Measurements from ENCODE around the gene IGF2BP2.

Gene IGF2BP2

DNA sequence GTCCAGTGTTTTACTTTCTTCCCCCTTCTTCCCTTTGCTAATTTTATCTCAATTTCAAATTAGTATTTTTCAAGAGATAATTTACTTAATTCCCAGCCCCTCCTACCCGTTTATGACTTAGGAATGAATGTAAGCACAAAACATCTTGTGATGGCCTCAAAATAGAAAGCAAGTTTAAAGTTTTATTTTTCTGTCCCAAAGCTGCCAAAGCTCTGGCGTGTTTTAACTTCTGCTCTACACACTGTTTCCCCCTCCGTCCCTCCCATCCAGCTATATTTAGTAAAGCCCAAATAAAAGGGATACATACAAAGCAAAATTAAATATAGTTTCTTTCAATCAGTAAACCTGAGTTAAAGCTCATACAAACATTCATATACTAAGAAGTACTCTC lies 59.9 kb downstream of the IGF2BP2 start:
- no peak for DNase-seq (ENCODE audit: low read depth)

DNA sequence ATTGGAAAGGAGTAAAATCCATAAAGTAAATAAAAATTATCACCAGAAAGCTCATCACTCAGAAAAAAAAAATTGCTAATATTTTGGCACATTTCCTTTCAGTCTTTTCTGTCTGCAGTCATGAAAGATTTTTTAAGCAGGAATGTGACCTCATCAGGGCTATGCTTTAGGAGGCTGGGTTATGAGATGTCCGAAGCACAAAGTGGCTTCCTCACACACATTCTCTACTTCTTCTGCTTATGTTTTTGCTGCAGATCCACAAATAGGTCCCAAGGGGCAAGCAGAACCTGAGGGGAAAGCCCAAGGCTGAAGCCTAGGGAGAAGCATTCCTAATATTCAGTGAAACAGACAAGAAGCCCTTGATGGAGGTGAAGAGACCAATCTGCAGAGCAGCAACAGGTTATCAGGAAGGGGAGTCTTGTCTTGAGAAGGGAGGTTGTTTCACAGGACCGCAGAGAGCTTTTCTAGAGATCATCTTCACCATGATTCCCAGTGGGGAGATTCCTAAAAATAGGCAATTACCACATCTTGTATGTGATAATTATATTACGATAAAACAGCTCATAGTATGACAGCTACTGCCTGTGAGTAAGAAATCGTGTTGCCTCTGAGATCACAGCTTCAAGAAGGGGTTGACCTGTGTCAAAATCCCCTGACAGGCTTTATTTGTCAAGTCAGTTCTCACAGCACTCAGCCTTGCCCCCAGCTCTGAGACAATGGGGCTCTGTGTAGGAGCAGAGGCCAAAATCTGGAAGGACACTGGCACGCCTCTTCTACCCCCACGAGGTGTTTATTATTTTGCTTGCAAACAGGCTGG lies 60.5 kb downstream of the IGF2BP2 start:
- peak; percentile 84 for DNase-seq (ENCODE audit: low read depth)

DNA sequence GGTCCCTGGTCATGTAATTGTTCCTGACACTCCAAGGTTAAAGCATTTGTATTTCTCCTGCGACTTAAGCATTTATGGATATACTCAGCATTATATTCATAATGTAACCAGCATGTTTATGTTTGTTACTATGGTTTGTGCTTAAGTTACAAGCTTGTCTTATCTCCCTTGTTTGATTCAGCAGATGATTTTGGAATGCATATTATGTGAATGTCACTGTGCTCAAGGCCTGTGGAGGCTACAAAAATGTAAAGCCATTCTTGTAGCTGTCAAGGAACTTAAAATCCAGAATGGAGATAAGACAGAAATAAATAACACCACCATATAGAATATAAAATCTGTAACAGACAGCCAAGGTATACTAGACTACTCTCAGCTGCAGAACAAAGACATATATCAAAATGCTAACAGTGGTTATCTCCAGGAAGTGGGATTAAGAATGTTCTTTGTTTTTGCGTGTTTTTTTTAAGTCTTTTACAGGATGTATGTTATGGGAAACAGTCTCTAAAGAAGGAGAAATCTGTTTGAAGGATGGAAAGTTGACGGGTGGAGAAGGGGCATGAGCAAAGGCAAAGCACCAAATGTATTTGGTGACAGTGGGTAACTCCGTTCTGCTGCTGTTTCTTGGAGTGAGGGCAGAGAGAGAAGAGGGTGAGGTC lies 61.4 kb downstream of the IGF2BP2 start:
- peak; percentile 74 for DNase-seq (ENCODE audit: low read depth)

GRCh38 chr3:185760550-185760949 lies 64.3 kb downstream of the IGF2BP2 start:
- no peak for DNase-seq (ENCODE audit: low read depth)

DNA sequence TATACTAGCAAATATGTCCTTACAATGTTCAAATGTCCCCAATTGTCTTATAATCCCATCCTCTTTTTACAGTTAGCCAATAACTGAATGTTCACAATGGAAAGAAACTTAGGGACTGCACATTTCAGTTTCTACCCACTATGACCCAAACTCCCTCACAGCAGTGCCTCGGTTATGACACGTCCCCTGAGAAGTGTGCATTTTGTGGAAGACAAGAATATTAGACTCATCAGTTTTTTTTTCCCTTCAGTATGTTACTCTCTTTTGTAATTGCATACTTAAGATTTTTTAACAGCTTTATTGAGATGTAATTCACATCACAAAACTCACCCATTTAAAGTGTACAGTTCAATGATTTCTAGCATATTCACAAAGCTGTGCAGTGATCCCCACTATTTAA lies 64.8 kb downstream of the IGF2BP2 start:
- DNase-seq (ENCODE audit: low read depth): no peak

- peak; percentile 38 for DNase-seq (ENCODE audit: low read depth)
These were observed 65.3 kb downstream of the IGF2BP2 start for GRCh38 chr3:185759512-185759911.

DNA sequence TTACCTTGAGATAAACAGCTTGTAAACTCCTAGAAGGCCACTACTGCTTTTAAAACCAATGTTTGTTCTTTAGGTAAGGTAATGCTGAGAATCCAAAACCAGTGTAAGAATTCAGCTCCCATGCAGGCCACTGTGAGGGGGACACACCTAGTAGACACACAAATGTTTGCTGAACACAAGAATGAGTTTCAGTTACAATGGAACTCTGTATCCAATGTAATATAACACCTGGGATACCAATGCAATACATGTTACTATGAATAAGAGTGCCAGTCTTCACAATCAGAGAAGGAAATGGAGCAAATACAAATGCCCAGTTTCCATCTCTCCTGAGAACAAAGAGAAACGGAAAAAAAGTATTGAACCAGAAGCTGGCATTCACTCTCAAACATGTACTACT lies 65.9 kb downstream of the IGF2BP2 start:
- DNase-seq (ENCODE audit: low read depth): no peak

DNA sequence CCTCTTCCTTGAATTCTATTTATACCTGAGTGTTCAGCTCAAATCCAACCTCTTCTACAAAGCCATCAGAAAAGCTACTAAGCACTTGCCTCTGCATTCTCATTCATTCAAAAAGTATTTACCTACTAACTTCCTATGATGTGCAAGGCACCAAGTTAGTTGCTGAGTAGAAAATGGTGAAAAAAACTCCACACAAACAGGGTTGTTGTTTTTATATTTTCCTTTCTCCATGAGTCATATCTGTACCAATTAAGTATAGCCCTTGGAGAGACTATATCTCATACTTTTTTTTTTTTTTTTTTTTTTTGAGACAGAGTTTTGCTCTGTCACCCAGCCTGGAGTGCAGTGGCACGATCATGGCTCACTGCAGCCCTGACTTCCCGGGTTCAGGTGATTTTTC lies 67.7 kb downstream of the IGF2BP2 start:
- no peak for DNase-seq (ENCODE audit: low read depth)

GRCh38 chr3:185756477-185756876 lies 68.4 kb downstream of the IGF2BP2 start:
- no peak for DNase-seq (ENCODE audit: low read depth)

DNA sequence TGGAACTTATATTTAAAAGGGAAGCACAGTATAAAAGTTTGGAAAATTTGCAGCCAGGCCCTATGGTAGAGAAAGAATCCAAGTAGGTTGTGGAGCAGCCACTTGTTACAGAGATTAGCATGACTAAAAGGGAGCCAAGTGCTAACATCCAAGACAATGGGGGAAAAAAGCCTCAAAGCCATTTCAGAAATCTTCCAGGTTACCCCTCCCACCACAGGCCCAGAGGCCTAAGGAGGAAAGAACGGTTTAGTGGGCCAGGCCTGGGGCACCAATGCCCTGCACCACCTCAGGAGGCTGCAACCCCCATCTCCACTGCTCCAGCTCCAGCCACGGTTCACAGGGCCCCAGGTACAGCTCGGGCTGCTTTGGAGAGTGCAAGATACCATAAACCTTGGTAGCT lies 69.9 kb downstream of the IGF2BP2 start:
- DNase-seq (ENCODE audit: low read depth): no peak

DNA sequence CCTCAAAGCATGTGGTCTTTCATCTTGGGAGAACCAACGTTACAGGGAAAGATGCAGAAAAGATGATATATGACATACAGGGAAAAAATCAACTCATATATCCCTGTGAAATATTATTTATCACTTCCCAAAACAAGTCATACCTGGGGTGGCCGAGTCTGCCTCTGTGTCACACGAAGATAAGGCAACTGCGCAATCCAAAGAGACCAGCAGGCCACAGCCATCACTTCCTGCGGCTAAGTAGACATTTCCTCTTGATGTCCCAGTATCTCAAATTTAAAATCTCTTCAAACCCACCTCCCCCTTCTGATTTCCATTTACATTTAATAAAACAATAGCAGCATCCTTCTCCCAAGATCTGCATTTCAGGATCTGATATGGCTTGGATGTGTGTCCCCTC lies 71.5 kb downstream of the IGF2BP2 start:
- no peak for DNase-seq (ENCODE audit: low read depth)

DNA sequence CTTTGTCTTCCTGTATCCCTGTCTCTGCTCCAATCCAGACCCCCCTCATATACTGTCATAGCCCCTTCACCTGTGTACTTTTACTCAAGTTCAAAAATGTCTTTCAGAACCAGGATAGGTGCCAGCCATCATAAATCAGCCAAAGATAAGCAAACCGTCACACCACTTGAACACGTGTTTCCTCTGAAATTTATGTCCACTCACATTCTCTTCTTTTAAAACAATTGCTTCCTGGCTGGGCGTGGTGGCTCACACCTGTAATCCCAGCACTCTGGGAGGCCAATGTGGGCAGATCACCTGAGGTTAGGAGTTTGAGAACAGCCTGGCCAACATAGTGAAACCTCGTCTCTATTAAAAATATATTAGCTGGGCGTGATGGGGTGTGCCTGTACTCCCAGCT lies 74.1 kb downstream of the IGF2BP2 start:
- no peak for DNase-seq (ENCODE audit: low read depth)

- DNase-seq (ENCODE audit: low read depth): no peak
These were observed 74.8 kb downstream of the IGF2BP2 start for GRCh38 chr3:185750015-185750414.

DNA sequence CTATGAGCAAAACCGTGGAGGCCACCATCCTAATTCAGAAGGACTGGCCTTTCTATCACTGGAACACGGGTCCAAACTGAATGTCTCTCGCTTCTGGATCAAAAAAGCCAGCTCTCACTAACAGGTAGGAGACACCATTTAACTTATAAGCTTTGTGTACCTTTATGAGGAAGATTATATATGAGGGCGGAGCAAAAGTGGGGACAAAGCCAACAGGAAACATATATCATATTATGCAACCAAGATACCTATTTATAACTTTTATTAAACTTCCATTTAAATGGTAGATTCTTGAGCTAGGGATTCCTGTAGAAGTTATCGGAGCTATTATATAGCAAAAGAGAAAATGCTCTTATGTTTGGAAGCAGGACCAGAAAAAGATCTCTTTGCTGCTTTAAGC lies 78.4 kb downstream of the IGF2BP2 start:
- DNase-seq (ENCODE audit: low read depth): no peak

GRCh38 chr3:185744997-185745843 lies 79.6 kb downstream of the IGF2BP2 start:
- peak; percentile 96 for DNase-seq (ENCODE audit: low read depth)

DNA sequence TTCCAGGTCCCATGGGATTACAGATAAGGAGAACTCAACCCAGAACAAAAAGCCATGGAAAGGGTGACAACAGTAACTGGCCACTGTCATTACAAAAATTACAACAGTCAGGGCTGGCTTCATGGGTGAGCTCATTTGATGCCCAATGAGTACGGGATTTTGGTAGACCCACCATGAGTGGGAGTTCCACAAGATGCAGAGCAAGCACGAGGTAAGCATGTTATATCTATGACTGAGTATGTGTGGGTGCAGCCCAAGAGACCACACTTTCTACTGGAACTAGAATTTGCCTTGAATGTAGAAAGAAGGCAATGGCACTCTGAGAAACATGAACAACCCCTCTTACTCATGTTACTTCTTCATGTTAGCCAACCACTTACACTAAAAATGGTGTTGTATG lies 83.3 kb downstream of the IGF2BP2 start:
- DNase-seq (ENCODE audit: low read depth): no peak

GRCh38 chr3:185740133-185740532 lies 84.7 kb downstream of the IGF2BP2 start:
- no peak for DNase-seq (ENCODE audit: low read depth)

DNA sequence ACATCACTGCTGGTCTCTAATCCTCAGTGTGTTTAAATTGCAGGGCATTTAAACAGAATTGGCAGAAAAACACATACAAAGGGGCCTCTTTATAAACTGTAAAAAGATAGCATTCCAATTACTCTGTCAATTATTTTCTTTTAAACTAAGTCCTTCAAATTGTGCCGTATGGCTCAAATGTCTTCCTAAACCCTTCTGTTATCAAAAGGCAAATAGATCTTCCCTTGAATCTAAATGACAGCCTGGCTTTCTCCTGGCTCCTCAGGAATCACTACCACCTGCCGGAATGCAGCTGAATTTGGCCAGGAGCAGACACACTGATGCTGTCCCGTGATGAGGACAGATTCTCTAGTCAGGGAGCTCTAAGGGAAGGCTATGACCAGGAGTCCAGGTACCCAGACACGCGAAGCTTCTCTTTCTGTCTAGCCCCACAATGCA lies 85.6 kb downstream of the IGF2BP2 start:
- no peak for DNase-seq (ENCODE audit: low read depth)

GRCh38 chr3:185737740-185738680 lies 86.8 kb downstream of the IGF2BP2 start:
- no peak for DNase-seq (ENCODE audit: low read depth)

DNA sequence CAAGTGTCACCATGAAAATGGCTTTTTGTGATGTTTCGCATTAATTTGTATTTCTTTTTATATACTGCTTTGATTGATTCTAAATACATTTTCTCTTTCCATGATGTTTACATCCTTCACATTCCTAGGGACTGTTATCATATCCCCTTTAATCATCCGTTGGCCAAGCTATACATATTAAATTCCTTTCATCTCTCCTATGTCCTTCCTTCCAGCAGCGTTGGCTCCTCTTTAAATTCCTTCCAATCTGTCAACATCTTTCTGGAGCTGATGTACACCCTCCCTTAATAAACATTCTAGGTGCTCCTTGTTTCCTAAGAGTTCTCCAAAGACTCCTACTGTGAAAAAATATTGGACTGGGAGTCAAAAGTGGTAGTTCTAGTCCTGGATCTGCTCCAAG lies 87.8 kb downstream of the IGF2BP2 start:
- peak; percentile 52 for DNase-seq (ENCODE audit: low read depth)

DNA sequence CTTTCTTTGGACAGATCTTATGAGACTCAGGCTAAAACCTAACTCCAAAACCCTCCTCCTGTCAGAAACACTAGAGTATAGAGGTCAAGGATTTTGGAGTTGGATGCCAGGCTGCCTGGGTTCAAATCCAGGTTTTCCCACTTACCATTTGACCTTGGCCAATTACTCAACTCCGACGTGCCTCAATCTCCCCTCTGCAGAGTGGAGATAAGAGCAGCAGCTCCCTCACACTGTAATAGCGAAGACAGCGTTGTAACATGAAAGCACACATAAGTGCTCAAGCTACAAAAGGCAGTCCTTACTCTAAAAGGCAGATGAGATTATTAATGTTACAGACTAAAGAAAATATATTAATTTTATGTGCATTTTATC lies 90.1 kb downstream of the IGF2BP2 start:
- DNase-seq (ENCODE audit: low read depth): no peak

Data from amniotic epithelial cell (primary cell).